Right renal pelvis (tissue), 4 donors: ENCODE results near the gene PACS2. TPM values are rescaled to one million over a fixed set of nuclear protein-coding genes. Genes with fewer than 3 reads are reported as not detected.
A peak's percentile ranks its signal among the peaks of the same experiment; 100 is the strongest.
"Not testable (repeated sequence)": the region's sequence is repeated elsewhere in the genome, so short reads cannot be mapped to it uniquely, and the experiment has no call there.

Experiments used
- DNase-seq, 4 donors: peaks; one replicate each; pipeline ENCODE4 v3.0.0-alpha.2; 2013; ENCODE audit warnings: low read depth in 4 of 4, low spot score in 3 of 4, missing footprints in 1 of 4
- polyA plus RNA-seq, 4 donors: library from polyadenylated mRNA; unstranded; fragments of 120-200 nt; gene quantifications; one replicate each; pipeline ENCODE4 v1.2.1, GENCODE V29; 2013; ENCODE audit not compliant: insufficient read length in 4 of 4

The PACS2 gene
- polyA plus RNA-seq, 4 donors, result 59.3 to 72.4 (median 62.6) TPM

GRCh38 chr14:105287249-105288102 lies 27.1 kb upstream of the PACS2 start:
- no peak for DNase-seq

GRCh38 chr14:105288936-105289335 lies 25.6 kb upstream of the PACS2 start:
- not testable (repeated sequence) for DNase-seq

GRCh38 chr14:105290621-105291346 lies 23.8 kb upstream of the PACS2 start:
- no peak for DNase-seq

GRCh38 chr14:105292826-105293711 lies 21.5 kb upstream of the PACS2 start:
- DNase-seq, result no peak

GRCh38 chr14:105294142-105294597 lies 20.4 kb upstream of the PACS2 start:
- DNase-seq, result no peak

- DNase-seq, result not testable (repeated sequence)
These were observed 17.2 kb upstream of the PACS2 start for GRCh38 chr14:105297311-105297710.

- no peak for DNase-seq
These were observed 14.7 kb upstream of the PACS2 start for GRCh38 chr14:105299654-105300541.

GRCh38 chr14:105300542-105301102 lies 13.9 kb upstream of the PACS2 start, which contains the start of gene BRF1:
TSS of gene BRF1 (minus strand) at chr14:105301001. CDS start at chr14:105300629, 372 bp downstream.
- DNase-seq, result peak; percentile 83 to 91 (median 86)

GRCh38 chr14:105301103-105301914 lies 13.2 kb upstream of the PACS2 start:
- peak; percentile 89 to 95 (median 90) for DNase-seq

GRCh38 chr14:105301915-105302249 lies 12.7 kb upstream of the PACS2 start:
- not testable (repeated sequence) for DNase-seq

GRCh38 chr14:105303949-105304348 lies 10.6 kb upstream of the PACS2 start:
- no peak for DNase-seq

GRCh38 chr14:105304565-105304964 lies 10.0 kb upstream of the PACS2 start:
- no peak for DNase-seq

- no peak for DNase-seq
These were observed 9.2 kb upstream of the PACS2 start for GRCh38 chr14:105305345-105305744.

GRCh38 chr14:105305791-105306190 lies 8.8 kb upstream of the PACS2 start:
- DNase-seq, result no peak

- no peak for DNase-seq
These were observed 7.4 kb upstream of the PACS2 start for GRCh38 chr14:105307052-105307727.

- DNase-seq, result no peak
These were observed 5.2 kb upstream of the PACS2 start for GRCh38 chr14:105309371-105309770.

- DNase-seq, result no peak
These were observed 2.7 kb upstream of the PACS2 start for GRCh38 chr14:105311838-105312237.

GRCh38 chr14:105312973-105313372 lies 1.6 kb upstream of the PACS2 start:
- DNase-seq, result no peak
